ENCODE results near the gene C2orf49. TPM values are rescaled to one million over a fixed set of nuclear protein-coding genes. Genes with fewer than 3 reads are reported as not detected.

C2orf49 gene
- total RNA-seq, 1 donor from 2014 or later, result 21.2 TPM

- TF ChIP-seq CTCF (conservative IDR thresholded peaks at IDR 0.05; ENCODE audit: low read depth, low read length), result no peak
- DNase-seq (ENCODE audit: low read depth), result no peak
- H3K4me3 ChIP-seq (ENCODE audit: low read depth, low read length), result no peak overlapping the region
Observed at GRCh38 chr2:105388971-105389381, 51.6 kb downstream of the C2orf49 start.

GRCh38 chr2:105390454-105390853 lies 53.1 kb downstream of the C2orf49 start:
- H3K4me3 ChIP-seq (ENCODE audit: low read depth, low read length), result no peak overlapping the region
- no peak for DNase-seq (ENCODE audit: low read depth)
- TF ChIP-seq CTCF (conservative IDR thresholded peaks at IDR 0.05; ENCODE audit: low read depth, low read length), result no peak

- TF ChIP-seq CTCF (conservative IDR thresholded peaks at IDR 0.05; ENCODE audit: low read depth, low read length), result no peak
- no peak for DNase-seq (ENCODE audit: low read depth)
- no peak overlapping the region for H3K4me3 ChIP-seq (ENCODE audit: low read depth, low read length)
Observed at GRCh38 chr2:105391058-105391627, 53.8 kb downstream of the C2orf49 start.

- no peak for DNase-seq (ENCODE audit: low read depth)
- H3K4me3 ChIP-seq (ENCODE audit: low read depth, low read length), result no peak overlapping the region
- TF ChIP-seq CTCF (conservative IDR thresholded peaks at IDR 0.05; ENCODE audit: low read depth, low read length), result no peak
Observed at GRCh38 chr2:105391763-105392662, 54.7 kb downstream of the C2orf49 start.

- TF ChIP-seq CTCF (conservative IDR thresholded peaks at IDR 0.05; ENCODE audit: low read depth, low read length), result no peak
- no peak for DNase-seq (ENCODE audit: low read depth)
- H3K4me3 ChIP-seq (ENCODE audit: low read depth, low read length), result no peak overlapping the region
Observed at GRCh38 chr2:105393373-105394055, 56.2 kb downstream of the C2orf49 start.

GRCh38 chr2:105394951-105395611 lies 57.7 kb downstream of the C2orf49 start:
- H3K4me3 ChIP-seq (ENCODE audit: low read depth, low read length), result peak overlapping the region; percentile 98
- DNase-seq (ENCODE audit: low read depth), result no peak
- TF ChIP-seq CTCF (conservative IDR thresholded peaks at IDR 0.05; ENCODE audit: low read depth, low read length), result no peak
